Stimulated activated CD4-positive, alpha-beta T cell treated with anti-CD3 and anti-CD28 coated beads, TNF-alpha, amount 100 ng/mL, for 1 hour (primary cell): Measurements from ENCODE around the gene HPCAL1.

Experiments used
- DNase-seq, 3 donors: peaks; one replicate each; pipeline ENCODE4 v3.0.0-alpha.2; 2020; ENCODE audit warnings: low read depth in 3 of 3, low spot score in 1 of 3

HPCAL1 gene

GRCh38 chr2:10352972-10353371 is 50.3 kb downstream of the HPCAL1 start:
- no peak for DNase-seq

GRCh38 chr2:10353931-10354330 is 51.2 kb downstream of the HPCAL1 start:
- no peak for DNase-seq

- DNase-seq, result no peak
These were observed 51.7 kb downstream of the HPCAL1 start for GRCh38 chr2:10354399-10354798.

GRCh38 chr2:10355471-10356438 is 53.1 kb downstream of the HPCAL1 start:
- DNase-seq, result no peak

- no peak for DNase-seq
These were observed 53.7 kb downstream of the HPCAL1 start for GRCh38 chr2:10356439-10356811.

GRCh38 chr2:10357193-10358169 is 54.8 kb downstream of the HPCAL1 start:
- no peak for DNase-seq

GRCh38 chr2:10359246-10359645 is 56.5 kb downstream of the HPCAL1 start:
- DNase-seq, result no peak

GRCh38 chr2:10359731-10360329 is 57.1 kb downstream of the HPCAL1 start:
- DNase-seq, result no peak

GRCh38 chr2:10360460-10360849 is 57.8 kb downstream of the HPCAL1 start:
- DNase-seq, result no peak

GRCh38 chr2:10360850-10361588 is 58.3 kb downstream of the HPCAL1 start:
- DNase-seq, result no peak

GRCh38 chr2:10362096-10362897 is 59.6 kb downstream of the HPCAL1 start:
- no peak for DNase-seq

GRCh38 chr2:10362898-10363454 is 60.3 kb downstream of the HPCAL1 start:
- DNase-seq, result no peak

- no peak for DNase-seq
These were observed 61.3 kb downstream of the HPCAL1 start for GRCh38 chr2:10363861-10364610.

- DNase-seq, result no peak
These were observed 62.7 kb downstream of the HPCAL1 start for GRCh38 chr2:10365412-10365811.

GRCh38 chr2:10366601-10367270 is 64.0 kb downstream of the HPCAL1 start:
- DNase-seq, result no peak

- DNase-seq, result no peak
These were observed 65.1 kb downstream of the HPCAL1 start for GRCh38 chr2:10367472-10368439.
